Activated CD4-positive, alpha-beta memory T cell treated with anti-CD3 and anti-CD28 coated beads, Interleukin-2, amount 10 ng/mL, durations not matched to agents 7 days and 5 days (primary cell): ENCODE results near the gene FHIP2A. TPM values are rescaled to one million over a fixed set of nuclear protein-coding genes. Genes with fewer than 3 reads are reported as not detected.

Source experiments
- CTCF ChIA-PET: fragments of 350-600 bp; sonication (Branson Sonifier 250); formaldehyde crosslinking; loops from one replicate; lab custom pipeline; 2021; ENCODE audit warnings: antibody characterized with exemption, inconsistent platforms; lab: Charles Lee
- POLR2A ChIA-PET: fragments of 350-600 bp; sonication (Branson Sonifier 250); formaldehyde crosslinking; loops from one replicate; lab custom pipeline; 2021; ENCODE audit warnings: antibody characterized with exemption; lab: Charles Lee
- DNase-seq: peaks from one replicate; pipeline ENCODE4 v3.0.0-alpha.2; 2020
- H3K27ac Mint-ChIP-seq: one replicate; pipeline ENCODE4 v1.8.0; 2021; ENCODE audit warnings: mild to moderate bottlenecking, mixed read lengths
- H3K27me3 Mint-ChIP-seq: one replicate; pipeline ENCODE4 v1.8.0; 2021; ENCODE audit warnings: mixed read lengths
- H3K36me3 Mint-ChIP-seq: one replicate; pipeline ENCODE4 v1.8.0; 2021; ENCODE audit warnings: low read depth, mixed read lengths
- H3K4me1 Mint-ChIP-seq: one replicate; pipeline ENCODE4 v1.8.0; 2021; ENCODE audit warnings: mixed read lengths
- H3K4me3 Mint-ChIP-seq: one replicate; pipeline ENCODE4 v1.8.0; 2021; ENCODE audit warnings: mild to moderate bottlenecking, mixed read lengths
- H3K9me3 Mint-ChIP-seq: one replicate; pipeline ENCODE4 v1.8.0; 2021; ENCODE audit warnings: mixed read lengths
- total RNA-seq, 2 experiments: library from RNA; stranded (reverse); gene quantifications; one replicate each; pipeline ENCODE4 v1.2.3, GENCODE V29; 2021

Gene FHIP2A
- total RNA-seq, 2 experiments from 2014 or later, result 34.3 to 39.2 TPM

- POLR2A ChIA-PET, result interaction anchor here (1.8 kb wide), 1 partner anchor 69 kb away, joined by 4 read pairs; the partner anchor contains the start of gene TRUB1
- Mint-ChIP-seq H3K4me3 (no peak overlapping the region), H3K27me3 (no peaks in the 10 kb centered on the region), H3K4me1 (no peaks in the 10 kb centered on the region), H3K27ac (no peak overlapping the region), H3K36me3 (peaks cover 17% of the 10 kb centered on the region), H3K9me3 (no peaks in the 10 kb centered on the region)
- no peak for DNase-seq
- CTCF ChIA-PET, result interaction anchor here (0.9 to 2.8 kb wide), 2 partner anchors 11 to 565 kb away, joined by 3 to 19 read pairs; no protein-coding TSS in a partner anchor
These were observed 47.4 kb downstream of the FHIP2A start for GRCh38 chr10:114868870-114869519.

GRCh38 chr10:114869520-114869892, 47.9 kb downstream of the FHIP2A start:
- no peak overlapping the region for H3K4me3 Mint-ChIP-seq
- no peaks in the 10 kb centered on the region for H3K4me1 Mint-ChIP-seq
- DNase-seq, result no peak
- H3K27me3 Mint-ChIP-seq, result no peaks in the 10 kb centered on the region
- no peak overlapping the region for H3K27ac Mint-ChIP-seq
- ChIA-PET POLR2A (interaction anchor here (1.4 to 1.8 kb wide), 2 partner anchors 10 to 69 kb away, joined by 3 to 4 read pairs; partner anchors contain the start of gene TRUB1), CTCF (interaction anchor here (0.9 to 2.8 kb wide), 2 partner anchors 10 to 565 kb away, joined by 3 to 19 read pairs; no protein-coding TSS in a partner anchor)
- peaks cover 13% of the 10 kb centered on the region for H3K36me3 Mint-ChIP-seq
- H3K9me3 Mint-ChIP-seq, result no peaks in the 10 kb centered on the region

- DNase-seq, result no peak
- H3K4me1 Mint-ChIP-seq, result peaks cover 5% of the 10 kb centered on the region
- H3K27me3 Mint-ChIP-seq, result peaks cover 5% of the 10 kb centered on the region
- ChIA-PET CTCF (interaction anchor here (2.8 kb wide), 1 partner anchor 9 kb away, joined by 19 read pairs; no protein-coding TSS in a partner anchor), POLR2A (interaction anchor here (1.4 to 1.8 kb wide), 2 partner anchors 9 to 68 kb away, joined by 3 to 4 read pairs; partner anchors contain the start of gene TRUB1)
- H3K4me3 Mint-ChIP-seq, result no peak overlapping the region
- H3K36me3 Mint-ChIP-seq, result peaks cover 7% of the 10 kb centered on the region
- H3K27ac Mint-ChIP-seq, result no peak overlapping the region
- H3K9me3 Mint-ChIP-seq, result no peaks in the 10 kb centered on the region
These were observed 48.9 kb downstream of the FHIP2A start for GRCh38 chr10:114870486-114870885.

GRCh38 chr10:114871379-114871778, 49.8 kb downstream of the FHIP2A start:
- no peak for DNase-seq
- Mint-ChIP-seq H3K4me3 (no peak overlapping the region), H3K4me1 (peaks cover 10% of the 10 kb centered on the region), H3K9me3 (no peaks in the 10 kb centered on the region), H3K27me3 (peaks cover 9% of the 10 kb centered on the region), H3K27ac (no peak overlapping the region), H3K36me3 (peaks cover 2% of the 10 kb centered on the region)
- ChIA-PET POLR2A (no interaction called here), CTCF (interaction anchor here (1.9 kb wide), 1 partner anchor 9 kb away, joined by 10 read pairs; no protein-coding TSS in a partner anchor)

Other genes with a start within 250 kb of the FHIP2A start
- 10 to 100 TPM; 91.5 to 97.9 TPM for gene ABLIM1, start 163.5 kb upstream of the FHIP2A start, total RNA-seq
- gene TRUB1, start 116.4 kb downstream of the FHIP2A start, total RNA-seq, result 10 to 100 TPM; 14.9 to 16.7 TPM